GM06990 (cell line): ENCODE data around the gene B4GALT1.

Experiments used
- DNase-seq: peaks from one replicate; pipeline ENCODE4 v3.0.0-alpha.2; 2011; ENCODE audit not compliant: insufficient read length; ENCODE audit errors: extremely low read depth
- H3K27me3 ChIP-seq: replicated peaks from 2 replicates; pipeline ENCODE4 v1.6.0; 2011; ENCODE audit warnings: low read length; ENCODE audit not compliant: control insufficient read depth, insufficient read depth
- H3K36me3 ChIP-seq: 2 replicates; pipeline ENCODE4 v1.5.1; 2011; ENCODE audit warnings: low read length; ENCODE audit not compliant: control insufficient read depth, insufficient read depth
- H3K4me3 ChIP-seq: replicated peaks from 2 replicates; pipeline ENCODE4 v1.5.1; 2011; ENCODE audit warnings: low read depth, mild to moderate bottlenecking, control low read depth, low read length
- CTCF ChIP-seq: IDR thresholded peaks from 2 replicates; pipeline ENCODE4 v1.5.1; 2011; ENCODE audit warnings: low read length, control low read depth, mild to moderate bottlenecking, inconsistent platforms; ENCODE audit not compliant: insufficient read depth, poor library complexity, severe bottlenecking

The B4GALT1 gene

GRCh38 chr9:33192493-33193255, 25.5 kb upstream of the B4GALT1 start:
- Histone ChIP-seq H3K27me3 (no peaks in the 10 kb centered on the region), H3K36me3 (no peaks in the 10 kb centered on the region), H3K4me3 (no peak overlapping the region)
- DNase-seq: no peak
- TF ChIP-seq CTCF: no peak

- no peaks in the 10 kb centered on the region for H3K27me3 ChIP-seq
- no peak overlapping the region for H3K4me3 ChIP-seq
- TF ChIP-seq CTCF: no peak
- no peak for DNase-seq
- H3K36me3 ChIP-seq: no peaks in the 10 kb centered on the region
Measured at GRCh38 chr9:33190021-33190705, 23.0 kb upstream of the B4GALT1 start.

- TF ChIP-seq CTCF: no peak
- Histone ChIP-seq H3K4me3 (no peak overlapping the region), H3K27me3 (no peaks in the 10 kb centered on the region), H3K36me3 (no peaks in the 10 kb centered on the region)
- DNase-seq: no peak
Measured at GRCh38 chr9:33189331-33189791, 22.2 kb upstream of the B4GALT1 start.

GRCh38 chr9:33188711-33189110, 21.6 kb upstream of the B4GALT1 start:
- no peak for TF ChIP-seq CTCF
- no peaks in the 10 kb centered on the region for H3K27me3 ChIP-seq
- no peak for DNase-seq

GRCh38 chr9:33187519-33188218, 20.5 kb upstream of the B4GALT1 start:
- Histone ChIP-seq H3K4me3 (no peak overlapping the region), H3K36me3 (no peaks in the 10 kb centered on the region), H3K27me3 (no peaks in the 10 kb centered on the region)
- no peak for DNase-seq
- TF ChIP-seq CTCF: no peak

More at GRCh38 chr9:33188711-33189110, 21.6 kb upstream of the B4GALT1 start:
- H3K4me3 ChIP-seq: no peak overlapping the region
- H3K36me3 ChIP-seq: no peaks in the 10 kb centered on the region
